Heart left ventricle (tissue), 13 donors: ENCODE measurements around the gene AASS.

ENCODE experiments used
- POLR2A ChIP-seq, 2 donors: fragments of 450-650 bp; IDR thresholded peaks; one replicate each; pipeline ENCODE4 v1.6.1; 2017; ENCODE audit warnings: antibody characterized with exemption in 2 of 2, mild to moderate bottlenecking in 2 of 2, moderate library complexity in 2 of 2
- TF ChIP-seq, protein P1 (sequence below), 12 donors: fragments of 200-600 bp; sonication (generic) in 4 of 12; IDR thresholded peaks; one replicate each; pipeline versions ENCODE4 v1.5.0 to v1.8.0; 2018 to 2022; ENCODE audit warnings: antibody characterized with exemption in 12 of 12, mild to moderate bottlenecking in 5 of 12
- donor health status: ischemic (EF 13 %, LVEDD 7.1; RV severe dilation, severe dysfunction).
- donor health status: DM: no; HTN: yes; CAD: no.
- donor health status: DM: no; HTN: no; CAD: no.
- donor health status: ischemic (EF 25% LVEDD 6.9; RV normal size, moderate dysfunction).
- donor health status: ischemic (EF 25% LVEDD 5.7; RV mildly dilated, moderate dysfunction).
- donor health status: ischemic (EF 35%, LVEDD 5.7; RV mildly dilated, moderate dysfunction).
- donor health status: nonischemic (EF 11% LVEDD 7.7; RV severe dilation, severe dysfunction).
- donor health status: DM: yes; HTN: yes; CAD: no.
- donor health status: PGD.
- donor health status: ischemic (EF 29% LVEDD 5.4; RV normal size, mild dysfunction).
- donor health status: nonischemic (EF 23%, LVEDD 6.1; RV moderate dilation, normal function).

DNA sequence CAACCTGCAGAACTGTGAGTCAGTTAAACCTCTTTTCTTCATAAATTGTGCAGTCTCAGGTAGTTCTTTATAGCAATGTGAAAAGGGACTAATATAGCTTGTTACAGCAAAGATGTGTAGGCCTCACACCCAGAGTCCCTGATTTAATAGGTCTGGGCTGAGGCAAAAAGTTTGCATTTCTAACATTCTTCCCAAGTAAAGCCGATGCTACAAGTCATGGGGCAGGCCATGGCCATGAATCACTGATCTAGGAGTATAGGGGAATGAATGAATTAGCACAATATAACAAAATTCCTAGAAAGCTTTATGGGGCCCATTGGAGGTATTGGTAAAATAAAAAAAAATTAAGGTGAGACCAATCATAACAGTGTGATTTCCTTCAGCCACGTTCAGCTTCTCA lies 11.5 kb upstream of the AASS start:
- TF ChIP-seq POLR2A (IDR thresholded peaks at IDR 0.05) = no peak
- TF ChIP-seq, protein P1, sequence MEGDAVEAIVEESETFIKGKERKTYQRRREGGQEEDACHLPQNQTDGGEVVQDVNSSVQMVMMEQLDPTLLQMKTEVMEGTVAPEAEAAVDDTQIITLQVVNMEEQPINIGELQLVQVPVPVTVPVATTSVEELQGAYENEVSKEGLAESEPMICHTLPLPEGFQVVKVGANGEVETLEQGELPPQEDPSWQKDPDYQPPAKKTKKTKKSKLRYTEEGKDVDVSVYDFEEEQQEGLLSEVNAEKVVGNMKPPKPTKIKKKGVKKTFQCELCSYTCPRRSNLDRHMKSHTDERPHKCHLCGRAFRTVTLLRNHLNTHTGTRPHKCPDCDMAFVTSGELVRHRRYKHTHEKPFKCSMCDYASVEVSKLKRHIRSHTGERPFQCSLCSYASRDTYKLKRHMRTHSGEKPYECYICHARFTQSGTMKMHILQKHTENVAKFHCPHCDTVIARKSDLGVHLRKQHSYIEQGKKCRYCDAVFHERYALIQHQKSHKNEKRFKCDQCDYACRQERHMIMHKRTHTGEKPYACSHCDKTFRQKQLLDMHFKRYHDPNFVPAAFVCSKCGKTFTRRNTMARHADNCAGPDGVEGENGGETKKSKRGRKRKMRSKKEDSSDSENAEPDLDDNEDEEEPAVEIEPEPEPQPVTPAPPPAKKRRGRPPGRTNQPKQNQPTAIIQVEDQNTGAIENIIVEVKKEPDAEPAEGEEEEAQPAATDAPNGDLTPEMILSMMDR (IDR thresholded peaks at IDR 0.05) = no peak
